H1 (cell line): ENCODE results near the gene PCDHA11.

Experiments used
- ATF3 ChIP-seq: IDR thresholded peaks from 2 replicates; pipeline ENCODE4 v1.6.1; 2011; ENCODE audit warnings: low read depth, mild to moderate bottlenecking, low read length; ENCODE audit not compliant: insufficient read depth
- CTCF ChIP-seq, 3 experiments: IDR thresholded peaks; 1 replicate in 2 of 3; 2 replicates in 1 of 3; pipeline versions ENCODE4 v1.5.1 to v1.6.1; 2011; ENCODE audit warnings: low read length in 3 of 3, mild to moderate bottlenecking in 3 of 3, inconsistent platforms in 2 of 3, low read depth in 1 of 3, moderate library complexity in 1 of 3; ENCODE audit not compliant: insufficient read depth in 1 of 3; ENCODE audit errors: control extremely low read depth in 1 of 3
- MAFK ChIP-seq: IDR thresholded peaks from 2 replicates; pipeline ENCODE4 v1.6.1; 2012; ENCODE audit warnings: low read depth, mild to moderate bottlenecking, improper control_type of control experiment, low read length
- MAX ChIP-seq: IDR thresholded peaks from 2 replicates; pipeline ENCODE4 v1.6.1; 2012; ENCODE audit warnings: inconsistent platforms
- POLR2A ChIP-seq, 2 experiments: IDR thresholded peaks; 1 replicate in 1 of 2; 2 replicates in 1 of 2; pipeline ENCODE4 v1.6.1; 2011; ENCODE audit warnings: low read depth in 2 of 2, low read length in 2 of 2, mild to moderate bottlenecking in 2 of 2; ENCODE audit errors: control extremely low read depth in 1 of 2
- RAD21 ChIP-seq, 2 experiments: IDR thresholded peaks in 1 of 2; conservative IDR thresholded peaks in 1 of 2; 2 replicates each; pipeline ENCODE4 v1.6.1; 2011; ENCODE audit warnings: low read depth in 2 of 2, low read length in 2 of 2, improper control_type of control experiment in 1 of 2, inconsistent platforms in 1 of 2, mild to moderate bottlenecking in 1 of 2, moderate library complexity in 1 of 2
- SIN3A ChIP-seq, 2 experiments: IDR thresholded peaks in 1 of 2; conservative IDR thresholded peaks in 1 of 2; 2 replicates each; pipeline ENCODE4 v1.6.1; 2011 to 2012; ENCODE audit warnings: low read length in 2 of 2, improper control_type of control experiment in 1 of 2, low read depth in 1 of 2, mild to moderate bottlenecking in 1 of 2
- SRF ChIP-seq: IDR thresholded peaks from 2 replicates; pipeline ENCODE4 v1.6.1; 2011; ENCODE audit warnings: mild to moderate bottlenecking, low read depth, low read length, moderate library complexity

- TF ChIP-seq MAX = no peak
- TF ChIP-seq ATF3 = no peak
- TF ChIP-seq POLR2A (IDR thresholded peaks at IDR 0.05; ENCODE audit: control extremely low read depth in 1 of 2, low read depth in 2 of 2, low read length in 2 of 2) = no peak
- TF ChIP-seq CTCF (IDR thresholded peaks at IDR 0.05; ENCODE audit: control extremely low read depth in 1 of 3, insufficient read depth in 1 of 3, low read depth in 1 of 3, low read length in 3 of 3) = no peak
- no peak for TF ChIP-seq RAD21 (IDR thresholded peaks at IDR 0.05 in 1 of 2, conservative IDR thresholded peaks at IDR 0.05 in 1 of 2; ENCODE audit: low read depth in 2 of 2, low read length in 2 of 2)
- no peak for TF ChIP-seq SRF
- TF ChIP-seq SIN3A (conservative IDR thresholded peaks at IDR 0.05 in 1 of 2, IDR thresholded peaks at IDR 0.05 in 1 of 2; ENCODE audit: low read depth in 1 of 2, low read length in 2 of 2) = no peak
- TF ChIP-seq MAFK = no peak
Observed at GRCh38 chr5:140883373-140883772, 14.6 kb downstream of the PCDHA11 start.
